ENCODE data around the gene APC2. TPM values are rescaled to one million over a fixed set of nuclear protein-coding genes. Genes with fewer than 3 reads are reported as not detected.
A peak's percentile ranks its signal among the peaks of the same experiment; 100 is the strongest.

APC2 gene
- total RNA-seq, 1 experiment from 2014 or later: 0.43 TPM

DNA sequence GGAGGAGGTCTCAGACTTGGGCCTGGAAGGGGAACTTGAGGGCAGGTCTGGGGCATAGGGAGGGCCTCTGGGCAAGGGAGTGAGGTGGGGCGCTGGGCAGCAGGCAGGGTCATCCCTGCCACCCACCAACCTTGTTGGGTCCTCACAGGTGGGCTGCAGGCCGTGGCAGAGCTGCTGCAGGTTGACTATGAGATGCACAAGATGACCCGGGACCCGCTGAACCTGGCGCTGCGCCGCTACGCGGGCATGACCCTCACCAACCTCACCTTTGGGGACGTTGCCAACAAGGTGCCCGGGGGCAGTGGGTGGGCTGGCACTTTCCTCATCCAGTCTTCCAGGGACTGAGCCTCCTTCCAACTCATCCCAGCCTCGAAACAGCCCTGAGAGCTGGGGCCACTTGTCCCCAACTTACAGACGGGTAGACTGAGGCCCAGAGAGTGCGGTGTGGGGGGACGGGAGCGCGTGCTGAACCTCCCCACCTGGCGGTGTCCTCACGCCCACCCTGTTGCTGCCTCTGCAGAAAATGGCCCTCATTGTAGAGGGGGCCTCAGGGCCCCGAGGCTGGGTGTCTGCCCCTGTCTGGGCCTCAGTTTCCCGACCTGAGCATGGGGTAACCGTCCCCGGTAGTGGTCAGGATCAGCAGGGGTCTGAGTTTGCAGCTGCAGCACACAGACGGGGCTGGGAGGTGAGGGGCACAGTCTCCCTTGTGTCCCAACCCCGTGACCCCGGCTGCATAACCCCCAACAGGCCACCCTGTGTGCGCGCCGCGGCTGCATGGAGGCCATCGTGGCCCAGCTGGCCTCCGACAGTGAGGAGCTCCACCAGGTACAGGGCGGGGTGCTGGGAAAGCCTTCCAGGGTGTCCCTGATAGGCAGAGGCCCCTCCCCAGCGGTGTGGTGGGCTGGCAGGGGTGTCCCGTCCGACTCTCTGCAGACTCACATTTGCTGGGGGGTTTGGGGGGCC, 10.4 kb downstream of the APC2 start:
- DNase-seq (ENCODE audit: low spot score): no peak

DNA sequence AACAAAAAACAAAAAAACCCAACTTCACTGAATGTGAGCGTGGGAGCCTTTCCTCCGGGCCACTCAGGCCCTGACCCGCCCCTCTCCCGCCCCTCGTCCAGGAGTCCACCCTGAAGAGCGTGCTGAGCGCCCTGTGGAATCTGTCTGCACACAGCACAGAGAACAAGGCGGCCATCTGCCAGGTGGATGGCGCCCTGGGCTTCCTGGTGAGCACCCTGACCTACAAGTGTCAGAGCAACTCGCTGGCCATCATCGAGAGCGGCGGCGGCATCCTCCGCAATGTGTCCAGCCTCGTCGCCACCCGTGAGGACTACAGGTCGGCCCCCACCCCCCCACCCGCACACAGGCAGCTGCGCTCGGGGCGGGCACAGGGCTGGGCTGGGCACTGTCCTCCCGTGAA, 11.9 kb downstream of the APC2 start:
- DNase-seq (ENCODE audit: low spot score): no peak

DNA sequence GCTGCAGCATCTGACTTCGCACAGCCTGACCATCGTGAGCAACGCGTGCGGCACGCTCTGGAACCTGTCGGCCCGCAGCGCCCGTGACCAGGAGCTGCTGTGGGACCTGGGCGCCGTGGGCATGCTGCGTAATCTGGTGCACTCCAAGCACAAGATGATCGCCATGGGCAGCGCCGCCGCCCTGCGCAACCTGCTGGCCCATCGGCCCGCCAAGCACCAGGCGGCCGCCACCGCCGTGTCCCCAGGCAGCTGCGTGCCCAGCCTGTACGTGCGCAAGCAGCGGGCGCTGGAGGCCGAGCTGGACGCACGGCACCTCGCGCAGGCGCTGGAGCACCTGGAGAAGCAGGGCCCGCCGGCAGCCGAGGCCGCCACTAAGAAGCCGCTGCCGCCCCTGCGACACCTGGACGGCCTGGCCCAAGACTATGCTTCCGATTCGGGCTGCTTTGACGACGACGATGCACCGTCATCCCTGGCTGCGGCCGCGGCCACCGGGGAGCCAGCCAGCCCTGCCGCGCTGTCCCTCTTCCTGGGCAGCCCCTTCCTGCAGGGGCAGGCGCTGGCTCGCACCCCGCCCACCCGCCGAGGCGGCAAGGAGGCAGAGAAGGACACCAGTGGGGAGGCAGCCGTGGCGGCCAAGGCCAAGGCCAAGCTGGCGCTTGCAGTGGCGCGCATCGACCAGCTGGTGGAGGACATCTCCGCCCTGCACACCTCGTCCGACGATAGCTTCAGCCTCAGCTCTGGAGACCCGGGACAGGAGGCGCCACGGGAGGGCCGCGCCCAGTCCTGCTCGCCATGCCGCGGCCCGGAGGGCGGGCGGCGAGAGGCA, 15.5 kb downstream of the APC2 start:
- peak; percentile 56 for DNase-seq (ENCODE audit: low spot score)

DNA sequence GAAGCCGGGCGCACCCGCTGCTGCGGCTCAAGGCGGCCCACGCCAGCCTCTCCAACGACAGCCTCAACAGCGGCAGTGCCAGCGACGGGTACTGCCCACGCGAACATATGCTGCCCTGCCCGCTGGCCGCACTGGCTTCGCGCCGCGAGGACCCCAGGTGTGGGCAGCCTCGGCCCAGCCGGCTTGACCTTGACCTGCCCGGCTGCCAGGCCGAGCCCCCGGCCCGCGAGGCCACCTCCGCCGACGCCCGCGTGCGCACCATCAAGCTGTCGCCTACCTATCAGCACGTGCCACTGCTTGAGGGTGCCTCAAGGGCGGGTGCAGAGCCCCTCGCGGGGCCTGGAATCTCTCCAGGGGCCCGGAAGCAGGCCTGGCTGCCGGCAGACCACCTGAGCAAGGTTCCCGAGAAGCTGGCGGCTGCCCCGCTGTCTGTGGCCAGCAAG, 16.1 kb downstream of the APC2 start:
- DNase-seq (ENCODE audit: low spot score): no peak

DNA sequence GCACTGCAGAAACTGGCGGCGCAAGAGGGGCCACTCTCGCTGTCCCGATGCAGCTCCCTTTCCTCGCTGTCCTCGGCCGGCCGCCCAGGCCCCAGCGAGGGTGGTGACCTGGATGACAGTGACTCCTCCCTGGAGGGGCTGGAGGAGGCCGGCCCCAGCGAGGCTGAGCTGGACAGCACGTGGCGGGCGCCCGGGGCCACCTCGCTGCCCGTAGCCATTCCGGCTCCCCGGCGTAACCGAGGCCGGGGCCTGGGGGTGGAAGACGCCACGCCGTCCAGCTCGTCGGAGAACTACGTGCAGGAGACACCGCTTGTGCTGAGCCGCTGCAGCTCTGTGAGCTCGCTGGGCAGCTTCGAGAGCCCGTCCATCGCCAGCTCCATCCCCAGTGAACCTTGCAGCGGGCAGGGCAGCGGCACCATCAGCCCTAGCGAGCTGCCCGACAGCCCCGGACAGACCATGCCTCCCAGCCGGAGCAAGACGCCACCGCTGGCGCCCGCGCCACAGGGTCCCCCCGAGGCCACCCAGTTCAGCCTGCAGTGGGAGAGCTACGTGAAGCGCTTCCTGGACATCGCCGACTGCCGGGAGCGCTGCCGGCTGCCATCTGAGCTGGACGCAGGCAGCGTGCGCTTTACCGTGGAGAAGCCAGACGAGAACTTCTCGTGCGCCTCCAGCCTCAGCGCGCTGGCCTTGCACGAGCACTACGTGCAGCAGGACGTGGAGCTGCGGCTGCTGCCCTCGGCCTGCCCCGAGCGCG, 16.7 kb downstream of the APC2 start:
- DNase-seq (ENCODE audit: low spot score): no peak

DNA sequence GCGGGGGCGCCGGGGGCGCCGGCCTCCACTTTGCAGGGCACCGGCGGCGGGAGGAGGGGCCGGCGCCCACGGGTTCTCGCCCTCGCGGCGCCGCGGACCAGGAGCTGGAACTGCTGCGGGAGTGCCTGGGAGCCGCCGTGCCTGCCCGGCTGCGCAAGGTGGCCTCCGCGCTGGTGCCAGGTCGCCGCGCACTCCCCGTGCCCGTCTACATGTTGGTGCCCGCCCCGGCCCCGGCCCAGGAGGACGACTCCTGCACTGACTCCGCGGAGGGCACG, 17.2 kb downstream of the APC2 start:
- no peak for DNase-seq (ENCODE audit: low spot score)

DNA sequence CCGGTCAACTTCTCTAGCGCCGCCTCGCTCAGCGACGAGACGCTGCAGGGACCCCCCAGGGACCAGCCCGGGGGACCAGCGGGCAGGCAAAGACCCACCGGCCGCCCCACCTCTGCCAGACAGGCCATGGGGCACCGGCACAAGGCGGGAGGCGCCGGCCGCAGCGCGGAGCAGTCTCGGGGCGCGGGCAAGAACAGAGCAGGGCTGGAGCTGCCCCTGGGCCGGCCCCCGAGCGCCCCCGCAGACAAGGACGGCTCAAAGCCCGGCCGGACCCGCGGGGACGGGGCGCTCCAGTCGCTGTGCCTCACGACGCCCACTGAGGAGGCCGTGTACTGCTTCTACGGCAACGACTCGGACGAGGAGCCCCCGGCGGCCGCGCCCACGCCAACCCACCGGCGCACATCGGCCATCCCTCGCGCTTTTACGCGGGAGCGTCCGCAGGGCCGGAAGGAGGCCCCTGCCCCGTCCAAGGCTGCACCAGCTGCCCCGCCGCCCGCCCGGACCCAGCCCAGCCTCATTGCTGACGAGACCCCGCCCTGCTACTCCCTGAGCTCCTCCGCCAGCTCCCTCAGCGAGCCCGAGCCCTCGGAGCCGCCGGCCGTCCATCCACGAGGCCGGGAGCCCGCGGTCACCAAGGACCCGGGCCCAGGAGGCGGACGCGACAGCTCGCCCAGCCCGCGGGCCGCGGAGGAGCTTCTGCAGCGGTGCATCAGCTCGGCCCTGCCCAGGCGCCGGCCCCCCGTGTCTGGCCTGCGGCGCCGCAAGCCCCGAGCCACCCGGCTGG, 17.8 kb downstream of the APC2 start:
- no peak for DNase-seq (ENCODE audit: low spot score)

DNA sequence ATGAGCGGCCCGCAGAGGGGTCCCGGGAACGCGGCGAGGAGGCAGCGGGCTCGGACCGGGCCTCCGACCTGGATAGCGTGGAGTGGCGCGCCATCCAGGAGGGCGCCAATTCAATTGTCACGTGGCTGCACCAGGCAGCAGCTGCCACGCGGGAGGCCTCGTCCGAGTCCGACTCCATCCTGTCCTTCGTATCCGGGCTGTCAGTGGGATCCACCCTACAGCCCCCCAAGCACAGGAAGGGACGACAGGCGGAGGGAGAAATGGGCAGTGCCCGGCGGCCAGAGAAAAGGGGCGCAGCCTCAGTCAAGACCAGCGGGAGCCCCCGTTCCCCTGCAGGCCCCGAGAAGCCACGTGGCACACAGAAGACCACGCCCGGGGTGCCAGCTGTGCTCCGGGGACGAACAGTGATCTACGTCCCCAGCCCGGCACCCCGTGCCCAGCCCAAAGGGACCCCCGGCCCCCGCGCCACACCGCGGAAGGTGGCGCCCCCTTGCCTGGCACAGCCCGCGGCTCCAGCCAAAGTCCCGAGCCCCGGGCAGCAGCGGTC, 18.4 kb downstream of the APC2 start:
- no peak for DNase-seq (ENCODE audit: low spot score)

DNA sequence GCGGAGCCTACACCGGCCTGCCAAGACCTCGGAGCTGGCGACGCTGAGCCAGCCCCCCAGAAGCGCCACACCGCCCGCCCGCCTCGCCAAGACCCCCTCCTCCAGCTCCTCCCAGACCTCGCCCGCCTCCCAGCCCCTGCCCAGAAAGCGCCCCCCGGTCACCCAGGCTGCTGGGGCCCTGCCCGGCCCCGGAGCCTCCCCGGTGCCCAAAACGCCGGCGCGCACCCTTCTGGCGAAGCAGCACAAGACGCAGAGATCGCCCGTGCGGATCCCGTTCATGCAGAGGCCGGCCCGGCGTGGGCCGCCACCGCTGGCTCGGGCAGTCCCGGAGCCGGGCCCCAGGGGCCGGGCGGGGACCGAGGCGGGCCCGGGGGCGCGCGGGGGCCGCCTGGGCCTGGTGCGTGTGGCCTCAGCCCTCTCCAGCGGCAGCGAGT, 18.9 kb downstream of the APC2 start:
- no peak for DNase-seq (ENCODE audit: low spot score)

DNA sequence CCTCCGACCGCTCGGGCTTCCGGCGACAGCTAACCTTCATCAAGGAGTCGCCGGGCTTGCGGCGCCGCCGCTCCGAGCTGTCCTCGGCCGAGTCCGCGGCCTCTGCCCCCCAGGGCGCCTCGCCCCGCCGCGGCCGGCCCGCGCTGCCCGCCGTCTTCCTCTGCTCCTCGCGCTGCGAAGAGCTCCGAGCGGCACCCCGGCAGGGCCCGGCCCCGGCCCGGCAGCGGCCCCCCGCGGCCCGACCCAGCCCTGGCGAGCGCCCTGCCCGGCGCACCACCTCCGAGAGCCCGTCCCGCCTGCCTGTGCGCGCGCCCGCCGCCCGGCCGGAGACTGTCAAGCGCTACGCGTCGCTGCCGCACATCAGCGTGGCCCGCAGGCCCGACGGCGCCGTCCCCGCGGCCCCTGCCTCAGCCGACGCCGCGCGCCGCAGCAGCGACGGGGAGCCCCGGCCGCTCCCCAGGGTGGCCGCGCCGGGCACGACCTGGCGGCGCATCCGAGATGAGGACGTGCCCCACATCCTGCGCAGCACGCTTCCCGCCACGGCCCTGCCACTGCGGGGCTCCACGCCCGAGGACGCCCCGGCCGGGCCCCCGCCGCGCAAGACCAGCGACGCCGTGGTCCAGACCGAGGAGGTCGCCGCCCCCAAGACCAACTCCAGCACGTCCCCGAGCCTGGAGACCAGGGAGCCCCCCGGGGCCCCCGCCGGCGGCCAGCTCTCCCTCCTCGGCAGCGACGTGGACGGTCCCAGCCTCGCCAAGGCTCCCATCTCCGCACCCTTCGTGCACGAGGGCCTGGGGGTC, 19.5 kb downstream of the APC2 start:
- no peak for DNase-seq (ENCODE audit: low spot score)

DNA sequence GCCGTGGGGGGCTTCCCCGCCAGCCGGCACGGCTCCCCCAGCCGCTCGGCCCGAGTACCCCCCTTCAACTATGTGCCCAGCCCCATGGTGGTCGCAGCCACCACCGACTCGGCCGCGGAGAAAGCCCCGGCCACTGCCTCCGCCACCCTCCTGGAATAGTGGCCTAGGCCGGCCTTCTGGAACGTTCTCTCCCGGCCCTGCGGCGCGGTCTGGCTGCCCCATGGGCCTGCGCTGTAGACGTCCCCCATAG, 20.1 kb downstream of the APC2 start:
- no peak for DNase-seq (ENCODE audit: low spot score)

DNA sequence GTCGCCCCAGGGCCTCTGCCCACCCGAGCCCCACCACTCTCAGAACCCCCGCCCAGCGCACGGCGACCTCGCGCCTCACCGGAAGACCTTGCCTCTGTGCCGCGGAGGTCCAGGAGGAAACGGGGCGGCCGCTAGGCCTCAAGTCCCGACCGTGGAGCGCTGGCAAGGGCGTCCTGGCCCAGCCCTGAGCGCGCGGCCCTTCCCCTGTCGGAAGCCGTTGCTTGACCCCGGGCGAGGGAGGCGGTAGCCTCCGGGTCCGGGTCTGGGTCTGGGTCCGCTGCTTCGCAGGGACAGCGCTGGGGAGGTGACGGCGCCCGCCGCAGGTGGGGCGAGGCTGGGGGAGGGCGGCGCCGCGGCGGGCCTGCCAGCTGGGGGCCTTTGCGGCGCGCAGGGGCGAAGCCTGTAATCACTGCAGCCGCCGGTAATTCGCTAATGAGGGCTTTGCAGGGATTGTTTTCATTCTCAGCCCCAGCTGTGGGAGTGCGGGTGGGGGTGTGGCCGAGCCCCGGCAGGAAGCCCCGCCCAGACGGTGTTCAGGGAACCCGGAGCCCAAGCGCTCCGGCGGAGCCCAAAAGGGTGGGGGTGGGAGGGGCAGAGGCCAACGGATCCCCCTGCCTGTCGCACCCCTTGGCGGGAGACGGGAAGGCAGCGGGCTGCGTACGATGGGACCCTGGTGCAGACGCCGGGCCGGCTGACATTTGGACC, 20.5 kb downstream of the APC2 start:
- no peak for DNase-seq (ENCODE audit: low spot score)

DNA sequence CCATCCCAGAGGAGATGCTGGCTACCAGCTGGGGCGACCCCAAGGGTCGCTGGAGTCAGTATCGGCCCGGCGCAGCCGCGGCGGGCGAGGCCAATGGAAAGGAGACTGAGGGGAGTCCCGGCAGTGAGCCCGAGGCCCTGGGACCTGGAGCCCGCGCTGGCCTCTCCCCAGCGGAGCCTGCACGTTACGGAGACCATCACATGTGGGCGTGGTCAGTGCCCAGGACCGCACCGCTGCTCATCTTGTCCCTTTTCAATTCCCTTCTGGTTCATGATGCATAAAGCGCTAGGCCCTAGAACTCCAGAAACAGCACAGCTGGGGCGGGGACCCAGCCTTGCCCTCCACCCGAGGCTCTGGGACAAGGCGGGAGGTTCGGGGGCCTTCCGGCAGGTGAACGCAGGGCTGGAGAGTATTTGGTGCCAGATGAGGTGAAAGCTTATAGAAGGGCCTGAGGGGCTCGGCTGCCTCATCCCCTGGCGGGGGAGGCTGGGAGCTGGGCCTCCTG, 21.1 kb downstream of the APC2 start:
- DNase-seq (ENCODE audit: low spot score): peak; percentile 30

DNA sequence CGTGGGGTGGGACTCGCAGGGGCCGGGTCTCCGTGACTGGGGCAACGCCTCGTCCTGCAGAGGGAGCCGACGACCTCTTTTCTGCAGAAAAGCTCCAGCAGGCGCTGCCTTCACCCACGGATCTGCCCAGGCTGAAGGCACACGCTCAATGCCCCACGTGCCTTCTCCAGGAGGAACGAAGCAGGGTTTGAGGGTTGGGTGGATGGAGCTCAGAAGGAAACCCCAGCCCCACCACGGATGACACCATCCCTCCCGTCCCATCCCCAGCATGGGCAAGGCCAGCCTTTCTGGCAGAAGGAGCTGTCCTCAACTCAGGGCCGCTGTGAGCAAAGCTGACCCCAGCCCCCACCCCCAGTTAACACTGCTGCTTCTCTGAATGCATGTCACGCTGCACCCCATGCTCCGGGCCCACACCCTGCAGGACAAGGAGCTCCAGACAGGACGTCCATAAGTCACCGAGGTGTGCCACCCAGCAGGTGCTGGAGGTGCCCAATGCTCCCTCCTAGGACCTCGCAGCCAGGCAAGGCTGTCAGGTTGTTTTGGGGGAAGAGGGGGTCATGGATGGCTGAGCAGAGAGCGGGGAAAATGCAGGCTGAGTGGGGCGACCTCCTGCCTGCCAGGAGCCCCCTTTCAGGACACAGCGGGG, 21.7 kb downstream of the APC2 start:
- no peak for DNase-seq (ENCODE audit: low spot score)

DNA sequence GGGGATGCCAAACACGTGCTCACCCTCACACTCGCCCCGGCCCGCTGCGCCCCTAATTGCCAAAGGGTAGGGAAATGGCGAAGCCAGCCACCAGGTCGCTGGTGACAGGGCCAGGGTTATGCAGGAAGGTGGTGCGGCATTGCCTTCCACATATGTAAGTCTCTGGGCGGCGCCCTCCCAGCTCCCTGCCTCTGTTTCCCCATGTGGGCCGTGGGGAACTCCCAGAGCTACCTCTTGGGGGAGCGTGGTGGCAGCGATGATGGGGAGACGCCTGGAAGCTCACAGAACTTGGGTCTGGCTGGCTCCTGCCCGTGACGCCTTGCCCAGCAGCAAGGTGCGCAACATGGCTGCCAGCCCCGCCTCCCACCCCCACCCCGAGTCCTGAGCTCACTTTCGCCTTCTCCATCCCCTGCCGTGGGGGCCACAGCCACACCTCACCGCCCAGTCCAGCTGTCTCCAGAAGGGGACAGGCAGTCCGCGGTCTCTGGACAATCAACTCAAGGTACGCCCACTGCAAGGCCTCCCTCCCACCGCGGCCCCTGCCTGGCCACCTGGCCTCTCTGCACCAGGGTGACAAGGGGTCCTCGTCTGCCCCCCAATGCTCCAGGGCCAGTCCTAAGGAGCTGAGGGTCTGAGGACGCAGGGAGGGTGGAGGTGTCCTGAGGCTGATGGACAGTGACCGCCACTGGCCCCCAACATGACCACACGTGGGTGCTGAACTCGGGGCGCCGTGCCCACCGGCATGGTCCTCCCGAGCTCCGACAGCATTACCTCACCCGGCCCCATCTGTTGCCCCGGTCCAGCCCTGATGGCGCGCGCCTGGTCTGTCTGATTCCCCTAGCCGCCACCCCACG, 22.5 kb downstream of the APC2 start:
- no peak for DNase-seq (ENCODE audit: low spot score)

DNA sequence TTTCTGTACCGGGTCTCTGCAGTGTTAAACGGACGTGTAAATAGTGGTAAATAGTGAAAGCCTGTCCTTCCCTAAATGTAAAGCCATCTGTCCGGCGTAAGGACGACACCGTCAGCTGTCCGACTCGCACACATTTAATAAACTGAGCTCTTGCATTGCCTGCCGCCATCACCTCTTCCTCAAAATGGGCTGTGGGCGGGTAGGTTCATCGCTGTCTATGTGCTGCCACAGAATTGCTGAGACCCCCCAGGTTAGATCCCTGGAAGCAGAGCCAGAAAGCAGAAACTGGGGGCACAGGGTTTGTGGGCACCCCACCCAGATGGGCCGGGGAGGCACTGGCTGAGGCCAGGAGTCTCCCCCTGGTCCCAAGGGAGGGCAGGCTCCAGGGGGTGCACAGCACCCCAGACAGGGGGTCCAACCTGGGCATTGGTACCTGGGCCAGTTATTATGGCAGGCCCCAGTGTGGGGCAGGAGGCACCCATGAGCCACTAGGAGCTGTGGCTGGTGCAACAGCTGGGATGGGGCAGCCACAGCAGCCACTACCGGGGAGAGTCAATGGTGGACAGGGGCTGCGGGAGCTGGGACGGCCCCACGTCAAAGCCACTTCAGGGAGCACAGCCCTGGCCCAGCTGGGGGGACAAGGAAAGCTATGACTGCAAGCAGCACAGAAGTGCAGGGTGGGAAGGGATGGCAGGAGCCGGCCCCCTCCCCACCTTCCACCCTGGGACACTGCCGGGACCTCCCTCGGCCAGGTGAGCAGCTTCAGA, 23.3 kb downstream of the APC2 start:
- no peak for DNase-seq (ENCODE audit: low spot score)
